ENCODE measurements around the gene ZNF511.

GRCh38 chr10:133269367-133269766 is 39.3 kb upstream of the ZNF511 start:
- TF ChIP-seq EZH2 (IDR thresholded peaks at IDR 0.05) (no peak), POLR2AphosphoS5 (IDR thresholded peaks at IDR 0.05; ENCODE audit: borderline replicate concordance, low read depth, low read length) (no peak)

Data from SK-N-MC (cell line).